Endometrial microvascular endothelial cells (primary cell): ENCODE measurements around the gene CCDC137. TPM values are rescaled to one million over a fixed set of nuclear protein-coding genes. Genes with fewer than 3 reads are reported as not detected.

ENCODE experiments used
- in situ Hi-C: cut with HindIII; loops from 2 replicates; pipeline ENCODE4 v1.10.0; 2017; ENCODE audit warnings: low sequenced_read_pairs, low pct_unique_long_range_greater_than_20kb; ENCODE audit errors: inconsistent ontology term
- total RNA-seq: library from RNA; depleted of rRNA; stranded (reverse); fragments of >200 nt; gene quantifications from one replicate; pipeline ENCODE4 v1.2.3, GENCODE V29; 2015; ENCODE audit errors: inconsistent ontology term

Gene CCDC137
- total RNA-seq, 1 donor from 2014 or later, result 20.9 TPM

DNA sequence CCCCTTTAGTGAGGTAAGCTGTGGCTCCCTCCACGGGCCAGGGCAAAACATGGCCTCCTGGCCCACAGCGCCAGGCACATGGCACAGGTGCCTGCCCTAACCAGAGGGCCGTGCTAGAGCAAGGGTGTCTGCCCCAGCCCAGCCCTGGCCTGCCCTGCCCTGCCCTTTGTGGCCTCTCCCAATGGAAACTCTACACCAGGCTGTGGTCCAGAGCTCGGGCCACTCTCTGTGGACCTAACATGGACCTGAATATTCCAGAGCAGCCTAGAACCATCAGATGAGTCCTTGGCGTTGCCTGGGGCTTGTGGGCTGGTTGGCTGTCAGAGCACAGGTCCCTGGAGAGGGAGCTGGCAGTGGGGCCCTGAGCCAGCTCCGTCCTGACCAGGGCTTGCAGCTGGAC, 28.7 kb downstream of the CCDC137 start:
- in situ Hi-C loops, result no loop called here

DNA sequence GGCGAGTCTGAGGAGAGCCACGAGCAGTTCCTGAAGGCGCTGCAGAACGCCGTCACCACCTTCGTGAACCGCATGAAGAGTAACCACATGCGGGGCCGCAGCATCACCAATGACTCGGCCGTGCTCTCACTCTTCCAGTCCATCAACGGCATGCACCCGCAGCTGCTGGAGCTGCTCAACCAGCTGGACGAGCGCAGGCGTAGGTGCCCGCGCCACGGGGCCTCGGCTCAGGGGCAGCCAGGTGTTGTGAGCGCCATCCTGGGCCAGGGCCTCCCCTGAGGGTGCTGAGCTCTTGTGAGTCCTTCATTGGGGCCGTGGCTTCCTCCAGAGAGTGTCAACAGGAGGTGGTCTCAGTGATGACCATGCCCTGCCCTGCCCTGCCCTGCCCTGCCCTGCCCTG, 29.3 kb downstream of the CCDC137 start:
- in situ Hi-C loops, result no loop called here

DNA sequence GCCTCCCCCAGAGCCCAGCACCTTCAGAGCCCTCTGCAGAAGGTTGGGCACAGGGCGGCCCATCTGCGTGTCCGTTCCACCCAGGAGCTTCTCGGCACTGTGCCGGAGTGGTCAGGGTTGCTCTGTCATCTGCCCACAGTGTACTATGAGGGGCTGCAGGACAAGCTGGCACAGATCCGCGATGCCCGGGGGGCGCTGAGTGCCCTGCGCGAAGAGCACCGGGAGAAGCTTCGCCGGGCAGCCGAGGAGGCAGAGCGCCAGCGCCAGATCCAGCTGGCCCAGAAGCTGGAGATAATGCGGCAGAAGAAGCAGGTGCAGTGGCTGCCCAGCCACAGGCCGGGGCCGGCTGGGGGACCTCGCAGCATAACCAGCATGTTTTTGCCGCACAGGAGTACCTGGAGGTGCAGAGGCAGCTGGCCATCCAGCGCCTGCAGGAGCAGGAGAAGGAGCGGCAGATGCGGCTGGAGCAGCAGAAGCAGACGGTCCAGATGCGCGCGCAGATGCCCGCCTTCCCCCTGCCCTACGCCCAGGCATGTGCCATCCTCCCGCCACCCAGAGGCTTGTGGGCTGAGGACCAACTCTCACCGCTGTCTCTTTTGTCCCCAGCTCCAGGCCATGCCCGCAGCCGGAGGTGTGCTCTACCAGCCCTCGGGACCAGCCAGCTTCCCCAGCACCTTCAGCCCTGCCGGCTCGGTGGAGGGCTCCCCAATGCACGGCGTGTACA, 29.8 kb downstream of the CCDC137 start:
- in situ Hi-C loops, result no loop called here

DNA sequence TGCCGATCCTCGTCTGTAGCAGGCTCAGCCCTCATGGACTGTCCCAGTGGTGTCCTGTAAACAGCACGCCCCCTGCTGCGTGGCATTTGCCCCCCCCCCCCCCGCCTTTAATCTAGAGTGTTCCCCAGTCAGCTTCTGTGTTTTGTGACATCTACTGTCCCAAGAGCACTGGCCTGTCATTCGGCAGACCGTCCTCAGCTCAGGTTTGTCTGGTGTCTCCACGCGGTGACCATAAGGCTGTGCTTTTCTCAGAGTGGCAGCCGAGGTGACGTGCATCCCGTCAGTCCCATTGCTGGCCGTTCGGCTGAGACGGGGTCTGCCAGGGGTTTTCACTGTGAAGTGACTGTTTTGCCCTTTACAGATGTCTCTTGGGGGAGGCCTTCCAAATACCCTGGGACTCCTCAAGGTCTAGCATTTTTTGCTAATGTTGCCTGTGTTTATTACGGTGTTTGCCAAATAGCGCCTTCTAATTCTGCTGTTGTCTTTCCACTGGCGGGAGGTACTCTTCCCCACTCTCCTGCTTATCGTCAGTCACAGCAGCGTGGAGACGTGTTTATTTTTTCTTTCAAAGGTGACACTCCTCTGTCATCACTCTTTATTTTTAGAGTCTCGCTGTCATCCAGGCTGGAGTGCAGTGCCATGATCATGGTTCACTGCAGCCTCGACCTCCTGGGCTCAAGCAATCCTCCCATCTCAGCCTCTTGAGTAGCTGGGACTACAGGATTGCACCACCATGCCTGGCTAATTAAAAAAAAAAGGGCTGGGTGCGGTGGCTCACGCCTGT, 30.9 kb downstream of the CCDC137 start:
- in situ Hi-C loops, result no loop called here

DNA sequence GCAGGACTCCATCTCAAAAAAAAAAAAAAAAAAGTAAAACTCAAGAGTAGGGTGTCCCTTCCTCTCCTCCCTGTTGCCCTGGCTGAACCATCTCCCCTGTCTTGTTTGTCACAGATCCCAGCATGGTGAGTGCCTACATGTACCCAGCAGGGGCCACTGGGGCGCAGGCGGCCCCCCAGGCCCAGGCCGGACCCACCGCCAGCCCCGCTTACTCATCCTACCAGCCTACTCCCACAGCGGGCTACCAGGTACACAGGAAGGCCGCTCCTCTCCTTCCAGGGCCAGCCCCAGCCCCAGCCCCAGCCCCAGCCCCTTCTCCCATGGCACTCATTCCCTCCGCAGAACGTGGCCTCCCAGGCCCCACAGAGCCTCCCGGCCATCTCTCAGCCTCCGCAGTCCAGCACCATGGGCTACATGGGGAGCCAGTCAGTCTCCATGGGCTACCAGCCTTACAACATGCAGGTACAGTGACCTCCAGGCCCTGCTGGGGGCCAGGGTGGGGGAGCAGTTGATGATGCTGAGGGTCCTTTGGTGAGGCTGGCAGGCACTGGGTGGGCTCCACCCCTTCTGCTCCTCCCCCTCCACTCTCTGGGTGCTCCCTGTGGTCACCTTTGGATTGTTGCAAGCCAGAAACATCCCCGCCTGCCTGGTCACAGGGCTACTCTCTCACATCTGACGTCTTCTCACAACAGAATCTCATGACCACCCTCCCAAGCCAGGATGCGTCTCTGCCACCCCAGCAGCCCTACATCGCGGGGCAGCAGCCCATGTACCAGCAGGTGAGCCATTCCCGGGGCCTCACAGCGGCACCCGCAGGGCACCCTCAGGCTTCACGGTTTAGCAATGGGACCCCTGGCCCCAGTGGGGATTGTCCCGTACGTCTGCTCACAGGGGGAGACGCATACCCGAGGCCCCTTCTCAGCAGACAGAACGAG, 34.1 kb downstream of the CCDC137 start:
- in situ Hi-C loops, result no loop called here

DNA sequence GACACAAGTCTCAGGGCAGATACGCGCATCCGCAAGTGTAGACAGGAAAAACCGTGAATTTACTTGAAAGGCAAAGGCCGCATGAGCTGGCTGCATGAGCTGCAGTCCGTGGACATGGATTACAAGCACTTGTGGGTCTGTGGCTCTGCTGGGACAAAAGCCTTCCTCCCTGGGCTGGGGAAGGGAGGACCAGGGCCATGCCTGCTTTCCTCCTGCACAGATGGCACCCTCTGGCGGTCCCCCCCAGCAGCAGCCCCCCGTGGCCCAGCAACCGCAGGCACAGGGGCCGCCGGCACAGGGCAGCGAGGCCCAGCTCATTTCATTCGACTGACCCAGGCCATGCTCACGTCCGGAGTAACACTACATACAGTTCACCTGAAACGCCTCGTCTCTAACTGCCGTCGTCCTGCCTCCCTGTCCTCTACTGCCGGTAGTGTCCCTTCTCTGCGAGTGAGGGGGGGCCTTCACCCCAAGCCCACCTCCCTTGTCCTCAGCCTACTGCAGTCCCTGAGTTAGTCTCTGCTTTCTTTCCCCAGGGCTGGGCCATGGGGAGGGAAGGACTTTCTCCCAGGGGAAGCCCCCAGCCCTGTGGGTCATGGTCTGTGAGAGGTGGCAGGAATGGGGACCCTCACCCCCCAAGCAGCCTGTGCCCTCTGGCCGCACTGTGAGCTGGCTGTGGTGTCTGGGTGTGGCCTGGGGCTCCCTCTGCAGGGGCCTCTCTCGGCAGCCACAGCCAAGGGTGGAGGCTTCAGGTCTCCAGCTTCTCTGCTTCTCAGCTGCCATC, 34.9 kb downstream of the CCDC137 start:
- in situ Hi-C loops, result no loop called here

DNA sequence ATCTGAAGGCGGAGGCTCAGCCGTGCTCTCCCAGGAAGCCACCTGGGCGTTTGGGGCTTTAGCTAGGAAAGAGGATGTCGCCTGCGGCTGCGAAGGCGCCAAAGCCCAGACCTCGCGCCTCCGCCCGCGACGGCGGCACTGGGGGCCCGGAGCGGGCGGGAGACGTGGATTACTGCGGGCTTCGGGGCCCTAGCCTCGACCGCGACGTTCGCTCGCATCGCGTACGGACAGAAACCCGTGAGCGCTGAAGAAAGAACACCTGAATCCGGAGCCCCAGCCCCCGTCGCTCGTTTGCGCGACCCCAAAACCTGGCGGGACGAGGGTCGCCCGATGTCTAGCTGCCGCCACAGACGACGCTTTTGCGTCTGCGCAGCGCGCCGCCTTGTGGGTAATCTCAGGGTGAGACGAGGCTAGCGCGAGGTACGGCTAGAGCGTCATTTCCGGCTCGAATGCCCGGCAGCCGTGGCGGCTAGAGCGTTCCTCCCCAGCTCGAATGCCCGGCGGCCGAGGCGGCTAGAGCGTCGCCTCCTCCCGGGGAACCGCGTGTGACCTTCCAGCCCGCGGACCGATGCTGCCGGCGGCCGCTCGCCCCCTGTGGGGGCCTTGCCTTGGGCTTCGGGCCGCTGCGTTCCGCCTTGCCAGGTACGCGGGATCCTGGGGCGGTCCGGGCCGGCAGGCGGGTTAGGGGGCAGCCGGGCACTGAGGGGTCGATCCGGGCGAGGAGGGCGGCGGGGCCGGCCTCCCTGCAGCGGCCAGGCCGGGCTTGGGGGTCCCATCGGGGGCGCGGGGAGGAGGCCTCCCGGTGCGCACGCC, 36.6 kb downstream of the CCDC137 start, which contains the start of gene MRPL12:
MRPL12 (plus strand) TSS at position 434 of the 813 bp plus-strand sequence; CDS start at position 569, 135 bp downstream.
- in situ Hi-C loops, result no loop called here

DNA sequence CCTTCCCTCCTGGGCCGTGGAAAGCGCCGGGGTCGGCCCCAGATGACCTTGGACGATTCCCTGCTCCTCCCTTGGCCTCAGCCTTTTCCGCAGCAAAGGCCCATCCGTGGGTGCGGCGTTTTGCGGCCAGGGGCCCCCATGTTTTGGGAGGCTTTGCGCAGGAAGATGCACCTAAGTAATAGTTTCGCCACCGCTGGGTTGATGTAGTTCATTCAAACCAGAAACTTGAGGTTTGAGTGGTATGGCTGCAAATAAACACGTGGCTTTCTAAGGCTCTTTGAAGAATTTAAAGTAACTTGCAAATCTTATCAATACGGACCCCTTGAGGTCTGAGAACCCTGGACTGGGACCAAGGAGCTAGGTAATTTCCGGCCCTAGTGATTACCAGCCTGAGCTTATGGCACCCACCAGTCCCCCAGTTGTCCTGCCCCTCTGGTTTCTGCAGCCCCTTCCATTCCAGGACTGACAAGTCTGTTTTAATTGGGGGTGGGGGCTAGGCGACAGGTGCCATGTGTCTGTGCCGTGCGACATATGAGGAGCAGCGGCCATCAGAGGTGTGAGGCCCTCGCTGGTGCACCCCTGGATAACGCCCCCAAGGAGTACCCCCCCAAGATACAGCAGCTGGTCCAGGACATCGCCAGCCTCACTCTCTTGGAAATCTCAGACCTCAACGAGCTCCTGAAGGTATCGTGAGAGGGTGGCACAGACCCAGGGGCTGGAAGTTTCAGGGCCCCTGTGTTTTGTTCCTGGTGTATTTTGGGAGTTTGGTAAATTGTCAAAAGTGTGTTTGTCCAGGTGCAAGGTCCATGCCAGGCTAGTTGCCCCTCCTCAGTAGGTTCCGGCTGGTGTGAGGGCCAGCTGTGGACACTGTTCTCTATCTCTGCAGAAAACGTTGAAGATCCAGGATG, 37.5 kb downstream of the CCDC137 start:
- in situ Hi-C loops, result no loop called here

DNA sequence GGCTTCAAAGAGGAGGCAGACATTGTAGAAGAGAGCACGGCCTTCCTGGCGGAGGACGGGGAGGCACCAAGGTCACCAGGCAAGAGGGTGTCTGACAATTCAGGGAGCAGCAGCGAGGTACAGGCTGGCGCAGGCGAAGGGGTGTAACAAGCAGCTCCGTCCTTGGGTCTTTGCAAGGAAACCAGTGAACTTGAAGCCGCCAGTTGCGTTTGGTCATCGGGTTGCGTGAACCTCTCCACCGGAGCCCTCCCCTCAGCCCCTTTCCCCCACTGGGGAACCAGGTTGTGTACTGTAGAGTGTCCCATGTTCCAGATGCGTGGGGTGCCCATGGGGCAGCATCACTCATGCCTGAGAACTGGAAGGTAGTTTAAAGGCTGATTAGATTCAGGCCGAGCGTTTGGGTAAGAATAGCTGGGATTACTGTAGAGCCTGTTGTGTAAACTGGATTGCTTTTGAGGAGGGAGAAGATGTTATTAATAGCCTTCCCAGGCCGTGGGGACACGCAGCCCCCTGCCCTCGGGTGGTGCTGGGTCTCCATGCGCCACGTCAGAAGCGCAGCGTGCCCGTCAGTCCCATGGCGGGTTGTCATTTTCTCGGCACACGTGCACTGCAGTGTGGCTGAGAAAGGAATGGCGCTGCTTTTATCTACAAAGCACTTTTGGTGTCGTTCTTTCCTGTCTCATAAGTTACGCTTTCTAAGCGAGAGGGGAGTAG, 39.1 kb downstream of the CCDC137 start:
- in situ Hi-C loops, result no loop called here

DNA sequence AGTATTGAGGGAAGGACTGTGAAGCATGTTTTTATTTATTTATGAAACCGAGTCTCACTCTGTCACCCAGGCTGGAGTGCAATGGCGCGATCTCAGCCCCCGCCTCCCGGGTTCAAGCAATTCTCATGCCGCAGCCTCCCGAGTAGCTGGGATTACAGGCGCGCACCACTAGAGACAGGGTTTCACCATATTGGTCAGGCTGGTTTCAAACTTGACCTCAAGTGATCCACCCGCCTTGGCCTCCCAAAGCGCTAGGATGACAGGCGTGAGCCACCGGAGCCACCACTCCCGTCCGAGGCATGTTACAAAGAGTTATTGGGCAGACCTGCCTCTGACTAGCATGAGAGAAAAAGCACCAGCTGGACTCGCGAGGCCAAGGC, 39.7 kb downstream of the CCDC137 start:
- in situ Hi-C loops, result no loop called here

DNA sequence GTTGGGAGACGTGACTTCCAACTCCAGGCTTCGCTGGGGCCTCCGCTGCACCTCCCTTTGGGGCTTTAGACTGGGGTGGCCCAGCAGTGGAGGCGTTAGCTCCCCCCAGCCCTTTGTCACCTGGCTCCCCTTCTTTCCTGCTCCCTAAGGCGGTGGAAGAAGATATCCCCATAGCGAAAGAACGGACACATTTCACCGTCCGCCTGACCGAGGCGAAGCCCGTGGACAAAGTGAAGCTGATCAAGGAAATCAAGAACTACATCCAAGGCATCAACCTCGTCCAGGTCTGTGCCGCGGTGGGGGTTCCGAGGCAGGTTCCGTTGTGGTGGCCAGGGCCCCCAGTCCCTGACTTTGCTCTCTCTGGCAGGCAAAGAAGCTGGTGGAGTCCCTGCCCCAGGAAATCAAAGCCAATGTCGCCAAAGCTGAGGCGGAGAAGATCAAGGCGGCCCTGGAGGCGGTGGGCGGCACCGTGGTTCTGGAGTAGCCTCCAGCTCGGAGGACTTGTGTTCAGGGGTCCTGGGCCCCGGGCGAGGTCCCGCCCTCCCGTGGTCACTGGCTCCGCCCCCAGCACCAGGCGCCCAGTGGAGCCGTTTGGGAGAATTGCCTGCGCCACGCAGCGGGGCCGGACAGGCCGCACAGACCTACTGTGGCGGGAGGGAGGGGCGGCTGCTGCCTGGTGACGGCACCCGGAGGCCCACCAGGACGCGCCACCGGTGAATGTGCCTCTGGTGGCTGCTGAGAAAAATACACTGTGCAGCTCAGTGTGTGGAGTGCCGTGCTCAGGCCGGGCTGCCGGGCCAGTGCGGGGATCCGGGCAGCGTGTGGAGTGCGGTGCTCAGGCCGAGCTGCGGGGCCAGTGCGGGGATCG, 40.5 kb downstream of the CCDC137 start:
- in situ Hi-C loops, result no loop called here

DNA sequence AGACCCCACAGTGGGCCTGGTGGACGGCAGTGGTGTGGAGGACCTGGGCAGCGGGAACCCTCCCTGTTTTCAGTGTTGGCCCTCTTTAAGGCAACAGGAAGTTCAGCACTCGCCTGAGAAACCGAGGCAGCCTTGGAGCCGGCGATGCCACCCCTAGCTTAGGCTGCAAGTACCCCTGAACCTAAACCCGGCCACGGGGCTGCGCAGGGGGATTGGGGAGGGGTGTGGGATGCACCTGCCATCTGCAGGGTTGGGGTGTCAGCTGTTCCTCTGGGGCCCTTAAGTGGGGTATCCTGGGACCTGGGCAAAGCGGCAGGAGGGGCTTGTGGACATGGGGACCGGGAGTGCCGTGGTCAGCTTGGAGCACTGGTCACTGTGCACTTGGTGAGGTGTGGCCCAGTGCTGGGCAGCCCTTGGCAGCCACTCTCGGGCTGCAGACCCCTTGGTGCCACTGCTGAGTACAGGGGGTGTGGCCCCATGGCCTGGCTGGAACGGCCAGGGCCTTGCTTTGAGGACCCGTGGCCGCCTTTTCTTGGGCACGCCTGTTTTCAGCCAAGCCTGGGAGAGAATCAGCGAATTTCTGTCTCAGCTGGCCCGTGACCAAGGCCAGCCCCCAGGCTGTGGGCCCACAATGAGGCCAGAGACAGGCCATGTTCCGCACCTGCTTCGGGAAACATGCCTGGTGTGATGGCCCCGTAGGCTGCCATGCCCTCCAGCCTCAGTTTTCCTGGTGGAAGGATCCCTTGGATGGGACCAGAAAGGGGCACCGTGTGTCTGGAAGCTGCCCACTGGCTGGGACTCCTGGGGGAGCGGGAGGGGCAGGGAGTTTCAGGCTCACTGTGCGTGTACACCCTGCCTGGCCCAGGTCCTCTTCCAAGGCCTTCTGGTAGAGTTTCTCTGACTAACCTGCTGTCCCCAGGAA, 41.4 kb downstream of the CCDC137 start:
- in situ Hi-C loops, result no loop called here

DNA sequence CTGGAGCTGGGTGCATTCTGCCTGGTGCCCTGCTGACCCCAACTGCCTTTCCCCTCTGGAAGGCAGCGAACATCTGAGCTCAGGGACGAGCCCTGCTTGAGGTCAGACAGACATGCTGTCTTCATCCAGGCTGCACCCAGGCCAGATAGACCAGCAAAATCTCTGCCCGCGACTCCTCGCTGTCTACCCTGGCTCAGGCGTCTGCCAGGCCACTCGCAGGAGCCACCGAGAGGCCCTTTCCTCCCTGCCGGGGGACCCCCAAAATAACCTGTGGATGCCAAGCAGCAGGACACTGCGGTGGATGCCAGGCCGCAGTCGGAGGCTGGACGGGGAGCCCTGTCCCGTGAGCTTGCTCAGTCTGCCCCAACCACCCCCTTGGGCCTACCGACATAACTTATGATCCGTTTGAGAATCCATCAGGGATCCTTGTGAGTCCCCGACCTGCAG, 42.2 kb downstream of the CCDC137 start:
- in situ Hi-C loops, result no loop called here

DNA sequence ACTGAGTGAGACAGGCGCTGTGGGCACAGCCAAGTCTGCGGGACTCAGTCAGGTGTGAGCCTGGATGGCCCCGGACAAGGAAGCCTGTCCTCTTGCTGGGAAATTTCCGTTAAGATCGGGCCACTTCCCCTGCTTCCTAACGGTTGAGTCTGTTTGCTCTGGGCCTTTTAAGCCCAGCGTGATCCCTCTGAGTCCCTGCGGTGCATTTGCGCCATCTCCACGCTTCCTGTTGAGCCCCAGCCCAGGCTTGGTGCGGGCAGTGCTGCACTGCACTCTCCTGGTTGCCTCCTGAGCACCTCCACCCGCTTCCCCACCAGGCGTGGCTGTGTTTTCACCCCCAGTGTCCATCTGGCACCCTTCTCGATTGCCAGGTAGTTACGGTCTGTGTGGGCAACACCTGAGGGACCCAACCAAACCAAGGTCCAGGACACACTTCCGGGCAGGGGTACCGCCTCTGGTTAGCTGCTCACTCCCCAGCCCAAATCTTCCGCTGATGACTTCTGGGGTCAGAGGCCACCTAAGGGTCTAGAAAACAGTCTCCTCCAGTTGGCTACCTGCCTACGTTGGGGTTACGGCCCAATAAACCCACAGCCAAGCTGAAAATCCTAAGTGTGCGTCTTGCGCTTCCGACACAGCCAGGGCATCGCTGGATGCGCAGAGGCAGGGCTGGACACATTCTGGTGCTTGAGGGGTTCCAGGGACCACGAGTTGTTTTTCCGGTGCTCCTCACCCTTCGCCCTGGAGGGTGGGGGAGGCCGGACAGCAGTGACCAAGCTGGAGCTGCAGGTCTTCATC, 44.2 kb downstream of the CCDC137 start:
- in situ Hi-C loops, result no loop called here
